ENCODE measurements around the gene P3H2.

Gene P3H2

DNA sequence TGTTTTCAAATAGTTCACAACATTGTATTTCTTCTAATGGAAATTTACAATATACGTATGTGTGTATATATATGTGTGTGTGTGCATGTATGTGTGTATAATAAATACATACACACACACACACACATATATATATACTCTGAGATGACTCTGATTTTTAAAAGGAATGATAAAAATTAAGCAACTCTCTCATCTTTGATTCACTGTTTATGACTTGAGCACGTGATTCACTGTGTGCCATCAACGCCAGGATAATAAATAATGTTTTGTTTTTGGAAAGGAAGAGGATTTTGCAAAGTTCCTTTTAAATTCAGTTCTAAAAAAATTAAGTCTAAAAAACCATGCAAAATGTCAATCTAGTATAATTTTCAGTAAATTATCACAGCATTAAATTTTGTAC is 132.4 kb downstream of the P3H2 start:
- no peak for TF ChIP-seq CTCF (conservative IDR thresholded peaks at IDR 0.05; ENCODE audit: low read depth, low read length)
- Histone ChIP-seq H3K27me3 (ENCODE audit: insufficient read depth, low read depth) (no peaks in the 10 kb centered on the region), H3K4me1 (ENCODE audit: low read depth, poor library complexity, severe bottlenecking) (no peaks in the 10 kb centered on the region), H3K4me3 (IDR thresholded peaks at IDR 0.05; ENCODE audit: insufficient read depth, low read depth, low read length) (no peak overlapping the region), H3K79me2 (ENCODE audit: insufficient read depth, low read depth) (no peaks in the 10 kb centered on the region), H3K4me2 (no peak overlapping the region), H4K20me1 (ENCODE audit: insufficient read depth) (no peaks in the 10 kb centered on the region), H2AFZ (ENCODE audit: low read depth) (no peak overlapping the region), H3K9ac (no peak overlapping the region), H3K27ac (no peak overlapping the region), H3K36me3 (ENCODE audit: insufficient read depth) (no peaks in the 10 kb centered on the region)

GRCh38 chr3:189985948-189986347 is 134.7 kb downstream of the P3H2 start:
- Histone ChIP-seq H4K20me1 (ENCODE audit: insufficient read depth) (no peaks in the 10 kb centered on the region), H3K9ac (no peak overlapping the region)
- TF ChIP-seq CTCF (conservative IDR thresholded peaks at IDR 0.05; ENCODE audit: low read depth, low read length) = no peak

GRCh38 chr3:189983612-189984011 is 137.1 kb downstream of the P3H2 start:
- Histone ChIP-seq H3K4me1 (ENCODE audit: low read depth, poor library complexity, severe bottlenecking) (no peaks in the 10 kb centered on the region), H3K4me2 (no peak overlapping the region)
- TF ChIP-seq CTCF (conservative IDR thresholded peaks at IDR 0.05; ENCODE audit: low read depth, low read length) = no peak

More at GRCh38 chr3:189985948-189986347, 134.7 kb downstream of the P3H2 start:
- Histone ChIP-seq H3K79me2 (ENCODE audit: insufficient read depth, low read depth) (no peaks in the 10 kb centered on the region), H3K4me1 (ENCODE audit: low read depth, poor library complexity, severe bottlenecking) (no peaks in the 10 kb centered on the region), H2AFZ (ENCODE audit: low read depth) (no peak overlapping the region), H3K27me3 (ENCODE audit: insufficient read depth, low read depth) (no peaks in the 10 kb centered on the region), H3K27ac (no peak overlapping the region), H3K4me2 (no peak overlapping the region), H3K36me3 (ENCODE audit: insufficient read depth) (no peaks in the 10 kb centered on the region), H3K4me3 (IDR thresholded peaks at IDR 0.05; ENCODE audit: insufficient read depth, low read depth, low read length) (no peak overlapping the region)

DNA sequence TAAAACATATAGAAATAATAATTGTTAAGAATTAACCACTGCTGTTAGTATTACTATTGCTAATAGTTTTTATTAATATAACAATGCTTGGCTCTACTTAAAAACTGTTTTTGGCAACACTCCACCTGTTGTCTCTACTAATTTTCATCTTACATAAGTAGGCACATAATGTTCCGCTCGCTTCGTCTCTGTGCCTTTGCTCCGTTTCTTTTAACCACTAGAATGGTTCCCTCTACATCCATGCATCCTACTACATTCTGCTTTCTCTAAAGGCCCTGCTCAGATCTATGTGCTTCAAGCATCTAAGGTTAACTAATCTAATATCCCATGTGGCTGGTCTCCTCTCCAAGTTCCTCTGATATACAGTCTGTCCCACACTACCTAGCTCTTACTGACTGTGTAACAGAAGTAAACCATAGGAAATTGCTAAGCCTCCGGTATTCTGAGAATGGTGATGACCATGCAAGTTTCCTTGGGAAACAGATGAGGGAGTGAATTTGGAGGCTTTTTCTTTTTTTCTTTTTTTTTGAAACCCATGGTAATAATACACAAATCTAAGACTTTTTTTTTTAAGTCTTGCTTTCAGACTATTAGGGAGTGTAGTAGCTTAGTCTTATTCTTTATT is 138.3 kb downstream of the P3H2 start:
- H3K27me3 ChIP-seq (ENCODE audit: insufficient read depth, low read depth) = no peaks in the 10 kb centered on the region
- H4K20me1 ChIP-seq (ENCODE audit: insufficient read depth) = no peaks in the 10 kb centered on the region
- H3K4me3 ChIP-seq (IDR thresholded peaks at IDR 0.05; ENCODE audit: insufficient read depth, low read depth, low read length) = no peak overlapping the region
- no peak for TF ChIP-seq CTCF (conservative IDR thresholded peaks at IDR 0.05; ENCODE audit: low read depth, low read length)
- no peak overlapping the region for H3K9ac ChIP-seq
- H3K27ac ChIP-seq = no peak overlapping the region
- H2AFZ ChIP-seq (ENCODE audit: low read depth) = no peak overlapping the region
- no peaks in the 10 kb centered on the region for H3K79me2 ChIP-seq (ENCODE audit: insufficient read depth, low read depth)
- H3K4me2 ChIP-seq = no peak overlapping the region
- no peaks in the 10 kb centered on the region for H3K4me1 ChIP-seq (ENCODE audit: low read depth, poor library complexity, severe bottlenecking)
- no peaks in the 10 kb centered on the region for H3K36me3 ChIP-seq (ENCODE audit: insufficient read depth)

More at GRCh38 chr3:189983612-189984011, 137.1 kb downstream of the P3H2 start:
- no peak overlapping the region for H3K9ac ChIP-seq
- H3K79me2 ChIP-seq (ENCODE audit: insufficient read depth, low read depth) = no peaks in the 10 kb centered on the region
- H3K27ac ChIP-seq = no peak overlapping the region
- no peak overlapping the region for H2AFZ ChIP-seq (ENCODE audit: low read depth)
- no peak overlapping the region for H3K4me3 ChIP-seq (IDR thresholded peaks at IDR 0.05; ENCODE audit: insufficient read depth, low read depth, low read length)
- no peaks in the 10 kb centered on the region for H3K27me3 ChIP-seq (ENCODE audit: insufficient read depth, low read depth)
- H3K36me3 ChIP-seq (ENCODE audit: insufficient read depth) = no peaks in the 10 kb centered on the region
- no peaks in the 10 kb centered on the region for H4K20me1 ChIP-seq (ENCODE audit: insufficient read depth)

Measured in KMS-11 (cell line).